Cardiac muscle cell (in vitro differentiated cells and primary cell): ENCODE data around the gene DDR2. TPM values are rescaled to one million over a fixed set of nuclear protein-coding genes. Genes with fewer than 3 reads are reported as not detected.

Experiments
- DNase-seq, 2 donors: peaks; one replicate each; pipeline versions ENCODE4 v3.0.0 to v3.0.0-alpha.2; 2010 to 2017; ENCODE audit warnings: low read depth in 1 of 2, low spot score in 1 of 2
- H3K27ac ChIP-seq: fragments of 200-600 bp; sonication (generic); 2 replicates; pipeline ENCODE4 v1.5.1; 2016
- H3K27me3 ChIP-seq: fragments of 200-600 bp; sonication (generic); 2 replicates; pipeline ENCODE4 v1.6.0; 2016; ENCODE audit warnings: control low read depth
- H3K36me3 ChIP-seq: fragments of 200-600 bp; sonication (generic); 2 replicates; pipeline ENCODE4 v1.5.1; 2016; ENCODE audit warnings: control low read depth
- H3K4me1 ChIP-seq: fragments of 200-600 bp; sonication (generic); 2 replicates; pipeline ENCODE4 v1.8.1; 2017; ENCODE audit warnings: low read depth, mild to moderate bottlenecking, mixed run types
- H3K4me3 ChIP-seq: fragments of 200-600 bp; sonication (generic); 2 replicates; pipeline ENCODE4 v1.5.1; 2016; ENCODE audit warnings: mild to moderate bottlenecking
- H3K9me3 ChIP-seq: fragments of 200-600 bp; sonication (generic); 2 replicates; pipeline ENCODE4 v1.5.1; 2017; ENCODE audit warnings: low read depth, mild to moderate bottlenecking, control low read depth
- polyA plus RNA-seq: library from polyadenylated mRNA; unstranded; fragments of >200 nt; fragmentation: Nextera tagmentation; extraction: Ambion mirVana; gene quantifications from 2 replicates; pipeline ENCODE4 v1.2.1, GENCODE V29; 2016
- total RNA-seq: library from RNA; depleted of rRNA; stranded (reverse); fragments of >200 nt; gene quantifications from 2 replicates; pipeline ENCODE4 v1.2.3, GENCODE V29; 2016
- TF ChIP-seq, protein P1 (sequence below): IDR thresholded peaks from 2 replicates; pipeline ENCODE4 v1.5.1; 2012; ENCODE audit warnings: low read depth, mild to moderate bottlenecking, low read length

Gene DDR2
- total and polyA plus RNA-seq, 2 experiments from 2014 or later = 1.3 to 1.4 TPM

DNA sequence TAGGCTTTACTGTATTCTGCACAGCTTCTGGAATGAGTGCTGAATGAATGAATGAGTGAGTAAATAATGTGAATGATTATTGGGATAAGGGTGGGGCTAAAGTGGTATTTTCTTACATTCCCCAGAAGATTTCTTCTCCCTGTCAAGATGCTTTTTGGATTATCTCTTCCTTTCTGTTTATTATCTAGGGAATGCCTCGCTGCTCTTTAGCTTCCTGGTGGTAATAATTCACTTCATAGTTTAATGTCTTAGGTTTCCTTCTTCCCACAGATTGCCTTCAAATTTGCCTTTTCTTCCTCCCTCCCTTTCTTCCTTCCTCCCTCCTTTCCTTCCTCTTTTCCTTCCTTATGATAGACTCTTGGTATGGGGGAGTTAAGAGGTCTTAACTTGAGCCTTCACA is 24.0 kb downstream of the DDR2 start:
- Histone ChIP-seq H3K36me3 (no peaks in the 10 kb centered on the region), H3K27ac (no peak overlapping the region), H3K4me3 (no peak overlapping the region), H3K9me3 (no peaks in the 10 kb centered on the region), H3K4me1 (no peaks in the 10 kb centered on the region), H3K27me3 (no peaks in the 10 kb centered on the region)
- DNase-seq = no peak
- TF ChIP-seq, protein P1, sequence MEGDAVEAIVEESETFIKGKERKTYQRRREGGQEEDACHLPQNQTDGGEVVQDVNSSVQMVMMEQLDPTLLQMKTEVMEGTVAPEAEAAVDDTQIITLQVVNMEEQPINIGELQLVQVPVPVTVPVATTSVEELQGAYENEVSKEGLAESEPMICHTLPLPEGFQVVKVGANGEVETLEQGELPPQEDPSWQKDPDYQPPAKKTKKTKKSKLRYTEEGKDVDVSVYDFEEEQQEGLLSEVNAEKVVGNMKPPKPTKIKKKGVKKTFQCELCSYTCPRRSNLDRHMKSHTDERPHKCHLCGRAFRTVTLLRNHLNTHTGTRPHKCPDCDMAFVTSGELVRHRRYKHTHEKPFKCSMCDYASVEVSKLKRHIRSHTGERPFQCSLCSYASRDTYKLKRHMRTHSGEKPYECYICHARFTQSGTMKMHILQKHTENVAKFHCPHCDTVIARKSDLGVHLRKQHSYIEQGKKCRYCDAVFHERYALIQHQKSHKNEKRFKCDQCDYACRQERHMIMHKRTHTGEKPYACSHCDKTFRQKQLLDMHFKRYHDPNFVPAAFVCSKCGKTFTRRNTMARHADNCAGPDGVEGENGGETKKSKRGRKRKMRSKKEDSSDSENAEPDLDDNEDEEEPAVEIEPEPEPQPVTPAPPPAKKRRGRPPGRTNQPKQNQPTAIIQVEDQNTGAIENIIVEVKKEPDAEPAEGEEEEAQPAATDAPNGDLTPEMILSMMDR = no peak

DNA sequence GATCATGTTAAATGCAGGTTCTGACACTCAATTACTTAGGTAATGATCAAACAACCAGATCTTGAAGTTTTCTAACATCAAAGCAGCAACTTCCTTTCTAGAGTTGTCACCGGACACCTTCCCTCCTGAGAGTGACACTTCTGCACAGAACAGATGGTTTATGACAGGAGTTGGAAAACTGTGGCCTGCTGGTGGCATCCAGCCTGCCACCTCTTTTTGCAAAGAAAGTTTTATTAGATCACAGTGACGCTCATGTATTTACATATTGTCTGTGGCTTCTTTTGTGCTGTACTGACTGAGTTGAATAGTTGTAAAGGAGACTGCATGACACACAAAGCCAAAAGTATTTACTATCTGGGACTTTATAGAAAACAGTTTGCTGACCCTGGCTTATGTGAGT is 28.3 kb downstream of the DDR2 start:
- Histone ChIP-seq H3K4me3 (no peak overlapping the region), H3K27ac (no peak overlapping the region), H3K27me3 (no peaks in the 10 kb centered on the region), H3K9me3 (no peaks in the 10 kb centered on the region), H3K36me3 (no peaks in the 10 kb centered on the region), H3K4me1 (no peaks in the 10 kb centered on the region)
- TF ChIP-seq, protein P1 = no peak
- DNase-seq = no peak

DNA sequence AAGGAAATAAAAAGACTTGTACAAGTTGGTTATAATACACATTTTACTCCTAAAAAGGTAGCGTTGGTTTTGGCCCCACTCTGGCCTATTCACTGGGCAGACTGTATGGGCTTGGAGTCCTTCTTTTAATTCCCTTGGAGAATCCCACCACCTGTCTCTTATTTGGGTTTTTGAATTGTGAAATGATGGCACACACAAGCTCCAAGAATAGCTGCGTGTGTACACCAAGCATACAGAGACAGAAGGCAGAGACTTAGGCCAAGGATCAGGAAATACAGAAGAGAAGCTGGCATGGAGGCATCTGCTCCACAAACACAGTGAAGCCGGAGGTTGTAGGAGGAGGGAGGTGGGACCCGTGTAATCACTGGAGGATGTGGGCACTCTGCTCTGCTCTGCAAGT is 29.1 kb downstream of the DDR2 start:
- no peak overlapping the region for H3K4me3 ChIP-seq
- no peaks in the 10 kb centered on the region for H3K36me3 ChIP-seq
- no peak for DNase-seq
- no peak overlapping the region for H3K27ac ChIP-seq
- no peaks in the 10 kb centered on the region for H3K4me1 ChIP-seq
- no peaks in the 10 kb centered on the region for H3K9me3 ChIP-seq
- TF ChIP-seq, protein P1 = no peak
- H3K27me3 ChIP-seq = no peaks in the 10 kb centered on the region

DNA sequence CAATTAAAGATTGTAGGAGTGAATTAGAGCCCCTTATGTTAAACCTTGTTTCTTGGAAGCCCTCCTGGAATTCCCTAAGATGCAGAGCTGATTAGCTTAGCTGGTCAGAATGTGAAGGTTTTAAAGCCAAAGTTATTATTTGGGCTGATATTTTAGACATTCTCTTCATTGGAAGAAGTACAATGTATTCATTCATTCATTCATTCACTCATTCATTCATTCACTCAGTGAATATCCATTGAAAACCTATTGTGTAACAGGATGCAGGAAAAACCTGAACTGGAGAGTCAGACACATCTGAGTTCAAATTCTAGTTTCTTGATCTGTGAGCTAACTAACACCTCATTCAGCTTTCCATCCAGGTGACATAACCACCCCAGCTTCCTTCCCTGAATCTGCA is 29.7 kb downstream of the DDR2 start:
- Histone ChIP-seq H3K27ac (no peak overlapping the region), H3K9me3 (no peaks in the 10 kb centered on the region), H3K4me3 (no peak overlapping the region), H3K27me3 (no peaks in the 10 kb centered on the region), H3K36me3 (no peaks in the 10 kb centered on the region), H3K4me1 (no peaks in the 10 kb centered on the region)
- TF ChIP-seq, protein P1 = no peak
- no peak for DNase-seq

- Histone ChIP-seq H3K4me1 (no peaks in the 10 kb centered on the region), H3K36me3 (no peaks in the 10 kb centered on the region), H3K9me3 (no peaks in the 10 kb centered on the region), H3K4me3 (no peak overlapping the region), H3K27ac (no peak overlapping the region), H3K27me3 (no peaks in the 10 kb centered on the region)
- TF ChIP-seq, protein P1 = no peak
- no peak for DNase-seq
Measured at GRCh38 chr1:162663086-162663485, 30.8 kb downstream of the DDR2 start.

GRCh38 chr1:162663589-162664106 is 31.4 kb downstream of the DDR2 start:
- Histone ChIP-seq H3K9me3 (no peaks in the 10 kb centered on the region), H3K4me3 (no peak overlapping the region), H3K27me3 (no peaks in the 10 kb centered on the region), H3K27ac (no peak overlapping the region), H3K36me3 (no peaks in the 10 kb centered on the region), H3K4me1 (no peaks in the 10 kb centered on the region)
- peak in 1 of 2 donors; percentile 88 for DNase-seq
- TF ChIP-seq, protein P1 = no peak
